HG02798 (cell line): ENCODE results near the gene C2CD5.
A peak's percentile ranks its signal among the peaks of the same experiment; 100 is the strongest.
"Not testable (repeated sequence)": the region's sequence is repeated elsewhere in the genome, so short reads cannot be mapped to it uniquely, and the experiment has no call there.

ENCODE experiments used
- ATAC-seq: cut with Tn5 transposase; IDR thresholded peaks from one replicate; pipeline ENCODE4 v1.9.1; 2021; ENCODE audit warnings: mild to moderate bottlenecking; ENCODE audit not compliant: unreplicated experiment, poor library complexity

The C2CD5 gene

DNA sequence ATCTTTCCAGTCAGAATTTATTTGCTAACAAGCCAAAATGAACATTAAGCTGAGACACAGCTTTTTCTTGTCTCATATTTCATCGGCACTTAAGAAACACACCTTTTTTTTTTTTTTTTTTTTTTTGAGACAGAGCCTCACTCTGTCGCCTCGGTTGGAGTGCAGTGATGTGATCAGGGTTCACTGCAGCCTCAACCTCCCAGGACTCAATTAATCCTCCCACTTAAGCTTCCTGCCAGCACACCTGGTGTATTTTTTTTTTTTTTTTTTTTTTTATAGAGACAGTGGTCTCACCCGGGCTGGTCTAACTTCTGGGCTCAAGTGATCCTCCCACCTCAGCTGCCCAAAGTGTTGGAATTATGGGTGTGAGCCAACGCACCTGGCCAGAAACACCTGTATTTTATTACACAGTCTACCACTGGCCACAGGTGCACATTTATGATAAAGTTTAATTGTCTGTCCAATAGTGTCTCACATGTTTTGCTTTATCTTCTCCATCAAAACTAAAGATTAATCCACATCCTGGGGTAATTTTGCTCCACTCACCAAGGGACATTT lies 62.7 kb downstream of the C2CD5 start:
- no peak for ATAC-seq

DNA sequence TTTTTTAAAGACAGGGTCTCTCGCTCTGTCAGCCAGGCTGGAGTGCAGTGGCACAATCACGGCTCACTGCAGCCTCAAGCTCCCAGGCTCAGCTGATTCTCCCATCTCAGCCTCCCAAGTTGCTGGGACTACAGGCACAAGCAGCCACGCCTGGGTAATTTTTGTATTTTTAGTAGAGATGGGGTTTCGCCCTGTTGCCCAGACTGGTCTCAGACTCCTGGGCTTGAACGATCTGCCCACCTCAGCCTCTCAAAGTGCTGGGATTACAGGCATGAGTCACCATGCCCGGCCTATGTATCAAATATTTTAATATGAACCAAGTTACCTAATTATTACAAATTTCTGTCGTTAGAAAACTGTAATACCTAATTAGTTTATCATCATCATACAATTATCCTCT lies 63.5 kb downstream of the C2CD5 start:
- not testable (repeated sequence) for ATAC-seq

DNA sequence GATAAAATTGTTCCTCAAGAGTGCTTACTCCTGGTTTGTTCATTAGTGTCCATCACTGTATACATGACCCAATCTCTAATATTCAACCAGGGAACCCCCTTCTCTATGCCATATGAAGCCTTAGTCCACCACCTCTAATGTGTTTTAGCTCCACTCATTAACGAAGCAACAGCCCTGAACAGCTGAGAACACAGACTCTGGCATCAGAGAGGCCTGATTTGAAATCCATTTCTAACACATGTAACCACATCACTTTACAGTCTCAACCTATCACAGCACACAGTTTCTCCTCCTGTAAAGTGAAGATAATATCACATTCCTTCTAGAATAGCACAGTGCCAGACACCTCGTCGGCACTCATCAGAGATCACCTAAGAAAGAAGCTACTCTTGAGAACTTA lies 64.3 kb downstream of the C2CD5 start:
- ATAC-seq, result no peak

DNA sequence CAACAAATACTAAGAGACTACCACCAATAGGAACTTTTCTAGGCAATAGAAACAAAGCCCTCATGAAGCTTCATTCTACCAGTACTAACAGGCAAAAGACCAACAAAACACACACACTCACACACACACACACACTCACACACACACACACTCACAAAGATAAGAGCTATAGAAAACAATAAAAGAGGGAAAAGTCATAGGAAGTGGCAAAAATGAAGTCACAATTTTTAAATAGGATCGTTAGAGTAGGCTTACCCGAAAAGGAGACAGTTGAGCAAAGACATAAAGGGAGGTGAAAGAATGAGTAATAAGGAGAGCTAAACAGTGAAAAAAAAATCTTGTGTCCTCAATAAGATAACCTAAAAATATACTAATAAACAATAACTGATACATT lies 66.5 kb downstream of the C2CD5 start:
- ATAC-seq, result no peak

DNA sequence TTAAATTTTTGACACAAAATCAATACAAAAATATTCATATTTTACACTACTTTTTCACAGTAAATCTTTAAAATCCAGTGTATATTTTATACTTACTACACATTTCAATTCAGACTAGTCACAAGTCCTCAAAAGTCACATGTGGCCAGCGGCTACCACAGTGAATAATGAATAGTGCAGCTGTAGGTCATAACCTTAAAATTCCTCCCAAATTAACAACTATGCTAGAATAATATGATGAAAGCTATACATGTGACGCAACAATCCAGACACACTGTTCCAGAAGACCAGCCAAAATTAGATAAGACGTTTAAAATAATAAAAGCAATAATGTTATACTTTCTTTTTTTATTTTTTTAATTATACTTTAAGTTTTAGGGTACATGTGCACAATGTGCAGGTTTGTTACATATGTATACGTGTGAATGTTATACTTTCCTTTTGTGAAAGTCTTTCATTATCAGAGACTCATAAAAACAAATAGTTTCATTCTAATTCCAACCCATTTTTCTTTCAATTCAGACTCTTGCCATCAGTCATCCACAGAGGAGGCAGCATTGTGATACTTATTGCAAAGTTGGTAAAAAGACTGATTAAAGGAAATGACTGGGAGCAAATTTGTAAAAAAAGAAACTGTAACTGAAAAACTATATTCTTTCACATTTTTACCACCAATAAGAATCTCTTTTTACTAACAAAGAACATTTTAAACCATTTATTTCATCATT lies 67.0 kb downstream of the C2CD5 start:
- no peak for ATAC-seq

DNA sequence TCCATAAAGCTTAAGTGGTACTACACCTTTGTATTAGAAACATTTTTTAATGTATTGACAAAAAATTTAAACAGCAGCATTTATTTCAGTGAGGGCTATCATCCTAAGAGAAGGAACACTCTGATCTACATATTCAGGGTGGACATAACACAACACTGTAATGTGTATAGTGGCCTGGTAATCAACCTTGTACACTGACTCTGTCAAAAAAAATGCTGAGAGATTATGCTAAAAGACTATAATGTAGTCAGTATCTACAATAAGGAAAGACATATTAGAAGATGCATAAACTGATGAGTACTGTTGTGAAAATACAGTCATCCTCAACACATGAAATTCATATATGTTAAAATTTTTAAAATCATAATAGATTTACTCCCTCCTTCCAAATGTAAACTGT lies 68.2 kb downstream of the C2CD5 start:
- ATAC-seq, result no peak

DNA sequence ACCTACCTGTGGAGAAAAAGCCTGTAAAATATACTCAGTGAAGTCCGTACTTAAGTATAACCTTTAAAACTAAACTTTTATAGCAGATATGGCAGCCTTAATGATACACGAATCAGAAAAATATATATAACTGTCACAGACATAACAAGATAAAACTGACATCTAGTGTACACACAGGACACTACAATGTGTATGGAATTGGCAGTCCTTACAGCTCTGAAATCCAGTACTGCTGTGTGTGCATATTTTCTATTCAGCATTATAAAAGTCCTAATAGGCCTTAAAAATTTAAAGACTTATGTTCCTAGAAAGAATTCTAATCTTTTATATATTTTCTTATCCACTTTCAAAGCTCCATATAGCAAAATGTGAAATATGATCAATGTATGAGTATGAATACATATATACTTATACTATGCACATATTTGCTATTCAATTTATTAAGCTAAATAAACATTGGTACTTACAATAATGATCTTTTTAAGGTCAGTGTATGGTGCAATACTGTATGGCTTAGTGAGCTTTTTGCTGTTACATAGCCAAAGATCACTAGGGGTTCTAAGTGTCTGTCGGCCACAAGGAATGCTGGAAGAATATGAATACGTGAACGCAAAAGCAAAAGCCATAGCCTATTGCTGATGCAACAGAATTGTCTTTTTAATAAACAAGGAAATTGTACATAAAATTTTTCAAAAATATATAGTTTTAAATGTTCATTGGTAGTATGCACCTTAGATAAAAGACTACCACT lies 69.2 kb downstream of the C2CD5 start:
- ATAC-seq, result no peak

DNA sequence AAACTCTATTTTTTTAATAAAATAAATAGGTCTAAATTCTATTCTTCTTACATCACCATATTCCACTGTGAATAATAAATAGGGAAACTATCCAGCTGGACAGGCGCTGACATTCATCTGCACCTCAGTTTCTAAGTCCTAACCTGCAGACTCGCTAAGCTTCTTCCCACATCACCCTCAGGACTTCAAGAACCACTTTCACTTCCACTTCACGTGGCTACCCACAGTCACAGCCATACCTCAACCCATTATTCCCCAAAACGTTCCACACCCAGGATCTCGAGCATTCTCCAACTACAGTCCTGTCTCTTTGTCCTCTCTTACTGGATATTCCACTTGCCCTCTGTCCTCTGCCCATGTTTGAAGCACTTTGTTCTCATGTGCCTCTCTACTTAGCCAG lies 71.1 kb downstream of the C2CD5 start:
- peak; percentile 67 for ATAC-seq

DNA sequence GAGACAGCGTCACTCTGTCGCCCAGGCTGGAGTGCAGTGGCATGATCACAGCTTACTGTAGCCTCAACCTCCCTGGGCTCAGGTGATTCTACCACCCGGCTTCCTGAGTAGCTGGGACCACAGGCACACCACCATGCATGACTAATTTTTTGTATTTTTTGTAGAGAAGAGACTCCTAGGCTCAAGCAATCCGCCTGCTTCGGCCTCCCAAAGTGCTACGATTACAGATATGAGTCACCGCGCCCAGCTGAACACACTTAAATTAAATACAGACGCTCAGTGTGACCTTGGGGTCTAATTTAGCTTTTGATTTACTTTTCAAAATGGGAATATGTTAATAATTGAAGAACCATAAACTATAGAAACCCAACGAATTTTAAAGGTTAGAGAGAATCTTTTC lies 77.2 kb downstream of the C2CD5 start:
- ATAC-seq, result no peak

DNA sequence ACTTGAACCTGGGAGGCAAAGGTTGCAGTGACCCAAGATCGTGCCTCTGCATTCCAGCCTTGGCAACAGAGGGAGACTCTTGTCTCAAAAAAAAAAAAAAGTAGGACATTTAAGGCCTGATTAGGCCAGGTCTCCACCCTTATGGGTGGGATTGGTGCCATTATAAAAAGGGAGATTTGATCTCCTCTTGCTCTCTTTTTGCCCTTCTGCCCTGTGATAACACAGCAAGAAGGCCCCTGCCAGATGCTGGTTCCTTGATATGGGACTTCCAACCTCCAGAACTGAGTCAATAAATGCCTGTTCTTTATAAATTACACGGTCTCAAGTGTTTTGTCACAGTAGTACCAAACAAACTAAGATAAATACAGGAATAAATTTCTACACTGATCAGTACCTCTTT lies 81.0 kb downstream of the C2CD5 start:
- ATAC-seq, result no peak

DNA sequence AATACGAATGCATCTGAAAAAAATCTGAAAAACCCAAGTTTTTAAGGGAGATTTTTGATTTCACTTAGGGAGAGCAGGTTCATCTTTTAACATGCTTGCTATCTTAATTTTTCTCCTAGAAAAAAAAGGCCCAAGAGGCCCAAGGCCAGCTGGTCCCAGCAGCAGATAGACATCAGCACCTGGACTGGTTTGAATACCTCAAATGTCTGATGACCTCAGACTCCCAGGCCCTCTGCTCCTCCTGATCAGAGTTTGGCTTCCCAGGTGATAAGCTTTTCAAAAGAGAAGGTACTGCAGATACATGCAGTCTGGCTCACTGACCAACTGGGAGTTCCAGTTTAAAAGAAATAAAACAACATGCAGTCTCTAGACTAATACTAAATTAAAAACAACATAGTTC lies 82.6 kb downstream of the C2CD5 start:
- no peak for ATAC-seq

DNA sequence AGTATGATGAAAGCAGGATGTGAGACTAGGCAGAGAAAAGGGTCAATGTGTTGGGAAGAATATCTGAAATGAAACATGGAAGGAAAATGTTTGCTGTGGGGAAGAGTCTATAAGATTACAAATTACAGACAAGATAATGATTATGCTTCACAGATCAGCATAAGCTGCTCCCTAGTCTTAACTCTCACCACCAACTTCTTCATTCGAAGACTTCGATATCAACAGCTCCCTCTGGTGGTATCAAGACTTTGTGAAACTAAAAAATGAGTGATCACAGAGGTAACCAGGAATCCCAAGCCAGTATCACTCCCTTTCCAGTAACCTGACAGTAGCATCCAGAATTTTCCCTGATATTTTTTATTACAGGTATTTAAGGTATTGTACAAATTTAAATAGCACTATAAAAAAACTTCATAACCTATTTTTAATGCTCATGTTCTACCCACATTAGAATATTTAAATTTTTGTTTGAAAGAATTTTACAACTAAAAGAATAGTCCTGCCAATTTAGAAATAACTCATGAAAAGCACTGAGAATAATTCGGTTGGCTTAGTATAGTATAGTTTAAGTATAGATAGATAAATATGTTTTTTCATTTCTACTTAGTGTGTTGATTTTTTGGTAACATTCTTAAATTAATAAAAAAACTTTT lies 84.4 kb downstream of the C2CD5 start:
- ATAC-seq, result peak; percentile 80

DNA sequence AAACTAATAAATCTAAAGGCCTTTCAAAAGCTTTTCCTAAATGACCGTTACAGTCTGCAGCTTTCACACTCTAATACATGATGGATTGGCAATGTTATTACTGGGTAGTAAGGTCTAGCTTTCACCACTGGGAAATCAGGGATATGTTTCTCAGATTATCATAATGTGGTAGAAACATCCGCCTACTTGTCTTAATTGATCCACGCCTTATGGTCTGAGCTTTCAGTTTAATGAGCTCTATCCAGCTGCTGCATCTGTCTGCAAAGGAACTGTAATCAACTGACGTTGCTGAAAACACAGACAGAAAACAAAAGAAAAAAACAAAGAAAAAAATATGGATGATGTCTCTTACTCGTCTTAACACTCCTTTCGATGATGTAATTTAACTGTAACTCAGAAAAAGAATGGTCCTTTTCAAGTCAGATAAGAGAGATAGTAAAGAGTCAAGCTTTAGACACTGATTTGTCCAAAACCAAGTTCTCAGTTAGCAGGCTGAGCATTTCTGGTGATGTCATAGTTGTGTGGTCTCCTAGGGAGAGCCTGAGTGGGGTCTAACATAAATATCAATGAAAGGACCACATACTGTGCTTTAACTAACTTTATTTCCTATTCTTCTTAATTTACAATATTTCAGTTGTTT lies 85.9 kb downstream of the C2CD5 start:
- no peak for ATAC-seq

DNA sequence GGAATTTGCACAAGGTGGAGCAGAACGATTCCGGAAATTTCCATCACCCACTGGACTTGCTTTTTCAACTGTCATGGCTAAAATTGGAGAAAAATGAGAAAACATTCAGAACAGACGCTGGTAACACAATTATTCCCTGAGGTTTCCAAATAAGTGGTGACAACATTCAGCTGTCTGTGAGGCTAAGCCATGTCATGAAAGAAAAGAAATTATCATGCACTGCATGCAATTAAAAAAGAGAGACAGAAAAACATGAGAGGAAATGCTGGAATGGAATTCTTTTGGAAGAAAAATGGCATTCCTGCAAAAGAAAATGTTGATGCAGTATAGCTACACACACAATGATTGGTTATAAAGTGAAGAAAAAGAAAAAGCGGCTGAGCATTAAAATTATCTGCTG lies 87.3 kb downstream of the C2CD5 start:
- no peak for ATAC-seq

DNA sequence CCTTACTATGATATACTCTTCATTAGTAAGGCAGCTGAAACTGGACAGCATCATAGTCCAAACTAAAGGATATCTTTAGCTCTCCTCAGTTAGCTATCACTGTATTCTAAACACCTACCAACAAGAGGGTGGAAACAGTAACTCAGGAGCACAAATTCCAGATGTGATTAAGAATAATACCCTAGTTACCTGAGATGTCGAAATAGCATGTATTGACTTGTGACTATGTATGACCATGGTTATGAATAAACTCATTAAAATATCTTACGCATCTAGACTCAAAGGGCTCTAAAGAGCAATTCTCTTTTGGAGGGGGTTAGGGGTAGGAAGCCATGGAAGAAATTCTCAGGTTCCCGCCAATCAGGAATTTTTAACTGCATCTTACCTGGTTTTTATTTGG lies 90.8 kb downstream of the C2CD5 start:
- no peak for ATAC-seq

DNA sequence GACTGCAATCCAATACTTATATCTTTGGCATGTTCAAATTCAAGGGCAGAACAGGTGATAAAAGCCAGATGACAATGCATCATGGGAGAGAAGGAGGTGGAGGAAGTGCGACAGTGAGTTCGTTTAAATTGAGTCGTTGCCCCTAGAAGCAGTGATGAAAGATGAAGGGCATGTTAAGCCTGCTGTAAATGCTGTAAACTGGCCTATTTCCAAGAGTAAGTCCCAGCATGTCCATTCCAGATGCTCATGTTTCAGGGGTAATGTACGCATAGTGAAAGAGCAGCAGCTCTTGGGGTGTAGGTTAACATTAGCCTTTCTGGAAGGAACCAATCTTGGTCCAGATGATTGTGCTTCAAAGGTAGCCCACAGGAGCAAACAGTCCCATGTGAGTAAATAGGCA lies 97.1 kb downstream of the C2CD5 start:
- ATAC-seq, result no peak

DNA sequence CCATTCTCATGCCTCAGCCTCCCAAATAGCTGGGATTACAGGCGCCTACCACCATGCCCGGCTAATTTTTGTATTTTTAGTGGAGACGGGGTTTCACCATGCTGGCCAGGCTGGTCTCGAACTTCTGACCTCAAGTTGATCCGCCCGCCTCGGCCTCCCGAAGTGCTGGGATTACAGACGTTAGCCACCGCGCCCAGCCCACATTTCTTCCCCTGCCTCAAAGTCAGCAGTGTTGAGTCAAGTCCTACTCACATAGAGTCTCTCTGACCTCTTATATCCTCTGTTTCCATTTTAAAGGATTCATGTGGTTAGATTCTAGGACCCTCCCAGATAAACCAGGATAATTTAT lies 100.1 kb downstream of the C2CD5 start:
- ATAC-seq, result not testable (repeated sequence)

DNA sequence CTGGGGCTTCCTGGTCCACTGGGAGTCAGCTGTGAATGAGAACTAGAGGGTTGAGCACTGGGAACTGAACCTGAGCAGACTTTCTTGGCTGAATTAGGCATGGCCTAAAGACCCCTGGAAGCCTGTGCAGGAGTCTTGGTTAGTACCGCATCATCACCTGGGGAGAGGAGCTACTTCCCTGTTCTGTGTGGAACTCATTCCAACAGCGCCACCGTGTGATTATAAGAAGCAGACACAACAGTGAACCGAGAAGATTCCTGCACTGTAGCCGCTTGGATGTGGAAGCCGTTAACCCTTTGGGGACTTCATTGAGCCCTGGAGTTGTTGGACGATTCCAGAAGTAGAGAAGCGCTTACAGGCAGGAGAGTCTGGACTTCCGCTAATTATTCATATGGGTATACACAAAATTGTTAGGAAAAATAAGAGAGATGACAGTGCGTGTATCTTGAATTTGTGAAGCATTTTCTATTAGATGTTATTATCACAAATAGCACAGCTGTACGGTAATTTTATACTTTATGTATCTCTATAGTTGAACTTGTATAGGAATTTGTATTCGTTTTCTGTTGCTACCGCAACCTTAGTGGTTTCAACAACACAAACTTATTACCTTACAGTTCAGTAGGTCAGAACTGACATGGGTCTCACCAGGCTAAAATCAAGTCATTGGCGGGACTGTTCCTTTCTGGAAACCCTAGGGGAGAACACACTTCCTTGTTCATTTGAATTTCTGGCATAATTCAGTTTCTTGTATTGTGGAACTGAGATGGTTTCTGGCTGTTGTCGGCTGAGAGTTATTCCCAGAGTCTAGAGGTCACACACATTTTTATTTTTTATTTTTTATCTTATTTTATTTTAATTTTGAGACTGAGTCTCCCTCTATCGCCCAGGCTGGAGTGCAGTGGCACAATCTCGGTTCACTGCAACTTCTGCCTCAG lies 100.7 kb downstream of the C2CD5 start:
- peak; percentile 99 for ATAC-seq

DNA sequence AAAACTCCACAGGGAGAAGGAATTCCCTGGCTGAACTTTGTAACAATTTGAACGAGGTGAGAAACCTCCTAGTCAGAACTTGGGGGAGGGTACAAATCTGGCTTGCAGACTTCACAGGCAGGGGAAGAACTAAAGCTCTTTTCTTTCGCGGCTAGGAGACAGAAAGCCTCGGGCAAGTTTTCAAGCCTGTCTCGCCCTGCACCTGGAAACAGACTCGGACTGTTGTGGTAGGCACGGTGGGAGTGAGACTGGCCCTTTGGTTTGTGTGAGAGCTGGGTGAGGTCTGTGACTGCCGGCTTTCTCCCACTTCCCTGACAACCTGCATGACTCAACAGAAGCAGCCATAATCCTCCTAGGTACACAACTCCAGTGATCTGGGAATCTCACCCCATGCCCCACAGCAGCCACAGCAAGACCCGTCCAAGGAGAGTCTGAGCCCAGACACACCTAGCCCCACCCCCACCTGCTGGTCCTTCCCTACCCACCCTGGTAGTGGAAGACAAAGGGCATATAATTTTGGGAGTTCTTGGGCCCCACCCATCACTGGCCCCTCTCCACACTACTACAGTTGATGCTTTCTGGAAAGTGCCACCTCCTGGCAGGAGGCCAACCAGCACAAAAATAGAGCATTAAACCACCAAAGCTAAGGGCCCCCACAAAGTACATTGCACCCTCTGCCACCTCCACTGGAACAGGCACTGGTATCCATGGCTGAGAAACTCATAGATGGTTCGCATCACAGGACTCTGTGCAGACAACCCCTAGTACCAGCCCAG lies 107.1 kb downstream of the C2CD5 start:
- ATAC-seq, result no peak
